ENCODE results near the gene DLK2.

Gene DLK2

GRCh38 chr6:43447604-43448003 lies 7.7 kb downstream of the DLK2 start:
- Histone ChIP-seq H3K27ac (ENCODE audit: low read depth, low read length) (no peak overlapping the region), H3K4me3 (ENCODE audit: insufficient read depth, low read length, poor library complexity, severe bottlenecking) (no peak overlapping the region), H3K9me3 (ENCODE audit: insufficient read depth, low read length) (no peaks in the 10 kb centered on the region), H3K79me2 (ENCODE audit: insufficient read depth, low read length) (no peaks in the 10 kb centered on the region), H3K9me2 (replicated peaks; ENCODE audit: insufficient read depth, low read length) (no peaks in the 10 kb centered on the region), H3K9ac (ENCODE audit: low read length) (no peak overlapping the region), H3F3A (ENCODE audit: insufficient read depth) (no peaks in the 10 kb centered on the region), H2AFZ (ENCODE audit: low read depth, low read length, severe bottlenecking) (no peak overlapping the region), H3K36me3 (ENCODE audit: low read length) (0 out of 2 replicates have a peak, but pooled peaks cover 6% of the 10 kb centered on the region), H4K20me1 (ENCODE audit: low read depth, low read length) (no peaks in the 10 kb centered on the region), H3K27me3 (ENCODE audit: low read length) (no peaks in the 10 kb centered on the region), H3K4me2 (ENCODE audit: low read depth, low read length, poor library complexity, severe bottlenecking) (no peak overlapping the region)
- TF ChIP-seq CTCF (IDR thresholded peaks at IDR 0.05; ENCODE audit: insufficient read depth, low read length, poor library complexity, severe bottlenecking) (no peak), EZH2phosphoT487 (conservative IDR thresholded peaks at IDR 0.05; ENCODE audit: low read length) (no peak)

- TF ChIP-seq CTCF (IDR thresholded peaks at IDR 0.05; ENCODE audit: insufficient read depth, low read length, poor library complexity, severe bottlenecking), result no peak
- Histone ChIP-seq H3K27me3 (ENCODE audit: low read length) (no peaks in the 10 kb centered on the region), H3K9me3 (ENCODE audit: insufficient read depth, low read length) (no peaks in the 10 kb centered on the region), H2AFZ (ENCODE audit: low read depth, low read length, severe bottlenecking) (no peak overlapping the region), H3K27ac (ENCODE audit: low read depth, low read length) (no peak overlapping the region), H3K4me2 (ENCODE audit: low read depth, low read length, poor library complexity, severe bottlenecking) (no peak overlapping the region), H3K4me3 (ENCODE audit: insufficient read depth, low read length, poor library complexity, severe bottlenecking) (no peak overlapping the region), H3K36me3 (ENCODE audit: low read length) (0 out of 2 replicates have a peak, but pooled peaks cover 6% of the 10 kb centered on the region), H3K9me2 (replicated peaks; ENCODE audit: insufficient read depth, low read length) (no peaks in the 10 kb centered on the region), H3F3A (ENCODE audit: insufficient read depth) (no peaks in the 10 kb centered on the region), H3K9ac (ENCODE audit: low read length) (no peak overlapping the region), H3K79me2 (ENCODE audit: insufficient read depth, low read length) (no peaks in the 10 kb centered on the region), H4K20me1 (ENCODE audit: low read depth, low read length) (no peaks in the 10 kb centered on the region)
Measured at GRCh38 chr6:43445576-43445975, 9.8 kb downstream of the DLK2 start.

GRCh38 chr6:43444582-43444981 lies 10.8 kb downstream of the DLK2 start:
- no peak for TF ChIP-seq CTCF (IDR thresholded peaks at IDR 0.05; ENCODE audit: insufficient read depth, low read length, poor library complexity, severe bottlenecking)
- TF ChIP-seq EZH2phosphoT487 (conservative IDR thresholded peaks at IDR 0.05; ENCODE audit: low read length), result no peak
- Histone ChIP-seq H3K9ac (ENCODE audit: low read length) (no peak overlapping the region), H3K9me2 (replicated peaks; ENCODE audit: insufficient read depth, low read length) (no peaks in the 10 kb centered on the region), H3K27ac (ENCODE audit: low read depth, low read length) (no peak overlapping the region), H3K4me3 (ENCODE audit: insufficient read depth, low read length, poor library complexity, severe bottlenecking) (no peak overlapping the region), H3K9me3 (ENCODE audit: insufficient read depth, low read length) (no peaks in the 10 kb centered on the region), H2AFZ (ENCODE audit: low read depth, low read length, severe bottlenecking) (no peak overlapping the region), H3K4me2 (ENCODE audit: low read depth, low read length, poor library complexity, severe bottlenecking) (no peak overlapping the region), H3K27me3 (ENCODE audit: low read length) (no peaks in the 10 kb centered on the region), H4K20me1 (ENCODE audit: low read depth, low read length) (no peaks in the 10 kb centered on the region), H3F3A (ENCODE audit: insufficient read depth) (no peaks in the 10 kb centered on the region), H3K36me3 (ENCODE audit: low read length) (0 out of 2 replicates have a peak, but pooled peaks cover 6% of the 10 kb centered on the region), H3K79me2 (ENCODE audit: insufficient read depth, low read length) (no peaks in the 10 kb centered on the region)
